HG03097 (cell line): ENCODE measurements around the gene L3MBTL4.
"Not testable (repeated sequence)": the region's sequence is repeated elsewhere in the genome, so short reads cannot be mapped to it uniquely, and the experiment has no call there.

Source experiments
- ATAC-seq: cut with Tn5 transposase; IDR thresholded peaks from one replicate; pipeline ENCODE4 v1.9.1; 2021; ENCODE audit not compliant: unreplicated experiment, low FRiP score

The L3MBTL4 gene

DNA sequence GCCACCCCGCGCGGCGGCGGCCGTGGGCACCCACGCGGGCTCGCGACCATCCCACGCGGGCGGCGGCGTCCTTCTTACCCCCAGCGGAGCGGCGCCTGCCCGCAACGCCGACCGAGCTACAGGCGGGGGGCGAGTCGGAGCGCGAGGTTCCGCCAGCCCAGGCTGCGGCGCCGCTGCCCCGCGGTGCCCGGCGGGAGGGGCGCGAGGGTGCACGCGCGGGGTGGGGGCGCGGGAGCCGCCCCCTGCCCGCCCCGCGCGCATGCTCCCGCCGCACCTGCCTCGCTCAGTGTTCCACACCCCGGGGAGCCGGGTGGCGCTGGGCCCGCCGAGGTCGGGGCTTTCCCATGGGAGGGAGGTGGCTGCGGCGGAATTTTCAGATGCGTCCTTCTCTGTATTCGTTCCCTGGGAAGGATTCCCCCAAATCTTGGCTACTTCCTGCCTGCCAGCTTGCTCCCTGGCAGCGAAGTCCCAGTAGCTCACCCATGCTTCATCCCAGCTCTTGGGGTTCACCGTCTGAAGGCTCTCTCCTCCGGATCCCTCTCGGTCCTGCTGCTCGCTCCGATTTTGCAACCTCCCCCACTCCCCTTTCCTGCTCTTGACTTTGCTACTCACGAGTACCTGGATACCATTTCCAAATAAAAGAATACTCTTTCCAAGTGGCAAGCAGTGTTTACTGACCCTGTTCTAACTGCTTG is at the start of gene L3MBTL4:
L3MBTL4 (minus strand) TSS at position 189 of the 695 bp plus-strand sequence. CDS start 103,286 bp downstream, outside the sequence.
- ATAC-seq: peak; percentile 59

GRCh38 chr18:6452194-6452593 is 37.5 kb upstream of the L3MBTL4 start:
- no peak for ATAC-seq

DNA sequence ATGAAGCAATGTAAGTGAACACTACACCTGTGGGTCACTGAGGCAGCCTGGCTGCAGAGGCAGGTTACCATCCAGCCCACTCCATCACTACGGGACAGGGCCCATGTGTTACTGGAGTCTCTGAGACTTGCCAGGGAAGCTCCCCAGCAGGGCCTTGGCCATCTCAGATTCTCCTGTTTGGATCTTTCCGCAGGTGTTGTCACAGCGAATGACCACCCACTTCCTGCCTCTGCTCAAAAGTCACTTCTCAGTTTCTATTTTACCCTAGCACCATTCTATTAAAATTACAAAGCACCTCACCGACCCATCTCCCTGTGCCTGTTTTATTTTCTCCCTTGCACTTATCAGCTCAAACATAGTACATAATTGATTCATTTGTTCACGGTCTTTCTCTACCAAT is 34.5 kb upstream of the L3MBTL4 start:
- peak; percentile 78 for ATAC-seq

DNA sequence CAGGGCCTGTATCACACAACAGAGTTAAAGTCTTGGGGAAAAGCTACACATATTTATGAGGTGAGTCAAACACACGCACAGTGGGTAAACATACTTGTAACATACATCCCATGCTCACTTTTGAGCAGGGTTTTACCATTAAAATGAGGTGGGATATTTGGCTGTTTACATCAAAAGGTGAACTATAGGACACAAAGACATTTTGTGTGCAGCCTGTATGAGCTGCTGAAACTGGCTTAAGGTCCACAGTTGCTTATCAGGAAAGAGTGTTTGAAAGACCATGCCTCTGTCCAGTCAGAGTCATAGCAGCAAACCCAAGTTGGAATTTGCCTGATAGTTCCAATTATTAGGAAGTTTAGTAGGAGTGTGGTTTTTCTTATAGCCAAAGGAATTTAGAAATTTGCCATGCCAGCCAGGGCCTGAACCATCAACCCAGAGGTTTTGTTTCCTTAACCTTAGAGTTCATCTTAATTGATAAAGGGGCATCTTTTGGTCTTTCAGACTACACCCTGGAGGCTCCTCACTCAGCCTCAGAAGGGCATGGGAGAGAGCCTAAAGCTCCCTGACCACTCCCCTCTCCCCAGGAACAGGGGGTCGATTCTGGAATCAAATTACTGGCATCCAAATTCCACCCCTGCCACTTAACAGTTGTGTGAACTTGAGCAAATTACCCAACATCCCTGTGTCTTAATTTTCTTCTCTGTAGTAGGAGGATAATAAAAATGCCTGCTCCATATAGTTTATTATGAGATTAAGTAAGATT is 29.9 kb upstream of the L3MBTL4 start:
- ATAC-seq: no peak

DNA sequence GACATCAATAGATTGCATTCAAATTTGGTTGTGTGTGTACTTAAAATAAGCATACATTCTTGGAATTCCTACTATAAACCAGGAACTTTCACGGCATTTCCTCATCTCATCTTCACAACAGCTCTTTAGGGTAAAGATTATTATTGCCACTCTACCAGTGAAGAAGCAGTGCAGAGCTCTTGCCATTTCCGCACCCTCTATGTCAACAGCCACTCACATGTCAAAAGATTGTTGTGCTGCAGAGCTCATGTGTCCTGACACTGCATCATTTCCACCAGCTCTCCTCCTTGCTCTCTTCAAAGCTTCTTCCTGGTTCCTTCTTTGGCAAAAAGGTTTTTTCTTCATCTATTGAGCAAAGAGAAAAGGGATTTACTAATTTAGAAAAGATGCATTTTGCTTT is 26.5 kb upstream of the L3MBTL4 start:
- ATAC-seq: no peak

DNA sequence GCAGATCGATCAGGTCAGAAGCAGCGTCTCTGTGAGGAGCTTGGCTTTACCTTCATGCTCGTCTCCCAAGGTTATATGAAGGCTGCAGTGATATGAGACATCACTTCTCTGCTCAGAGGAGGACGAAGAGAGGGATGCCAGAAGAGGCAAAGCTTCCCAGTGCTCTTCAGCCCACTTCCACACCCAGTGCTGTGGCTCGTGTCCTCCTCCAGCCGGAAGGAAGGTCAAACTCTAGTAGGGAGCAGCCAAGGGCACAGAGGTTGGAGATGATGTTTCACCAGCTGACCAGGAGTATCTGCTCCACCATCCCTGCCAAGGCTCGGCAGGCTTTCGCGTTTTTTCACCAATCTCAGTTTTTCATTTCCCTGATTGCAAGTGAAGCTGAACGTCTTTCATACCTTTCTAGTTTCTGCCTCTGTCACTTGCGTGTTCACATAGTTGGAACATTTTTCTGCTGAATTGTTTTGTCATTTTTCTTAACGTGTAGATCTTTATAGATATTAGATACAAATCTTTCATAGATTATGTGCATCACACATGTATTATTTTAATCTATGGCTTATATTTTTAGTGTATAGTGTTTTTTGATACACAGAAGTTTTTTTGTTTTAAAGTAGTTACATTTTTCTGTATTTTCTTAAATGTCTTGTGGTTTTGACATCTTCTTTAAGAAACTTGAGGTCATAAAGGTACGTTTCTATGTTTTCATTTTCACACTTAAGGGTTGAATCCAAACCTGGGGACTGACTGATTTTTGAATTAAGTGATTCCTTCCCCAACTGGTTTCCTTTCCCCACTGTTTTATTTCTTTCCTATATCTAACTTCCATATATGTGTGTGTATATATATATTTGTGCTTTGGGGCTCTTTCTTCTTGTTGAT is 23.5 kb upstream of the L3MBTL4 start:
- ATAC-seq: no peak

DNA sequence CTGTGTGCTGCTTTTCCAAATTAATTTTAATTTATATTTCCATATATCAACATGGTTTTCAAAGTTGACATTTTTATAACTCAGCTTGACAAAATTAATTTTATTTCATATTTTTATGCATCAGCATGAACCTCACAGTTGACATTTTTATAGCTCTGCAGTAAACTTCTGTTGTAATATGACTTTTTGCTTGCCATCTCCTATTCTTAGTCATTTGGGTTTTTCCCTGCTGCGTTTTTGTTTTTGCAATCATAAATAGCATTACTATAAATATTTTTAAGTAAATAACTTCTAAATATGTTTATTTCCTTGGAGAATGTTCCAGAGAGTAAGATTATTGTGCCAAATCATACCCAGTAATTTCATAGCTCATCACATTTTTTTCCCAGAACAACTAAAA is 21.0 kb upstream of the L3MBTL4 start:
- no peak for ATAC-seq

DNA sequence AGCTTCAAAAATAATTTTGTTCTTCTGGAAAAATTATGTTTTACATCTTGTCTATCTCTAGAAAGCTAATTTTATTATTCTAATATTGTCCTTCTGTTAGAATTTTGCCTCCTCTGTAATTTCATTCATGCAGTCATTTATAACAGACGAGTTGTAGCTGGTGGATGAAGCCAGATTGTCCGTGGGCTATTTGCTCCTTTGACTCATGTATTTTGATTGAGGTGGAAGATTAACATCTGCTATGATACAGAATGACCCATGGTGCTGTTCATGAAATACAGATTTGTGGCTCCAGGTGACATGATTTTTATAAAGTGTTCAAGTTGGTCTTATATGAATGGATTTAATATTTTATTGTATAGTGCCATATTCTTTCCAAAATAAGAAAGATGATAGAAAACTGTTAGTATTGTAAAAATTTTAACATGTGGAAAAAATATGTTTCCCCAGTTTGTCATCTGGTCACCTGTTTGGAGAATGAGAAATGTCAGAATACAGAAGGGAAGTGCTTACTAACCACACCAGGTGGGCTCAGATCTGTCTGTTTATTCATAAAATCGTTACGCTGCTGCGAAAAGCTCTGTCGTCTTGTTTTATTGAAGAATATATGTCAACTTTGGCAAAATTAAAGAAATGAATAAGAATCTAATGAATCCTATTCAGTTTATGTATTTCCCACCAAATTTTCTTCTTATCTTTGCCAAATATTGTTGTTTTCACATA is 20.4 kb upstream of the L3MBTL4 start:
- ATAC-seq: no peak

- ATAC-seq: no peak
Measured at GRCh38 chr18:6434481-6434880, 19.8 kb upstream of the L3MBTL4 start.

- no peak for ATAC-seq
Measured at GRCh38 chr18:6431659-6432318, 17.1 kb upstream of the L3MBTL4 start.

- no peak for ATAC-seq
Measured at GRCh38 chr18:6428851-6429395, 14.2 kb upstream of the L3MBTL4 start.

GRCh38 chr18:6427286-6427685 is 12.6 kb upstream of the L3MBTL4 start:
- ATAC-seq: no peak

DNA sequence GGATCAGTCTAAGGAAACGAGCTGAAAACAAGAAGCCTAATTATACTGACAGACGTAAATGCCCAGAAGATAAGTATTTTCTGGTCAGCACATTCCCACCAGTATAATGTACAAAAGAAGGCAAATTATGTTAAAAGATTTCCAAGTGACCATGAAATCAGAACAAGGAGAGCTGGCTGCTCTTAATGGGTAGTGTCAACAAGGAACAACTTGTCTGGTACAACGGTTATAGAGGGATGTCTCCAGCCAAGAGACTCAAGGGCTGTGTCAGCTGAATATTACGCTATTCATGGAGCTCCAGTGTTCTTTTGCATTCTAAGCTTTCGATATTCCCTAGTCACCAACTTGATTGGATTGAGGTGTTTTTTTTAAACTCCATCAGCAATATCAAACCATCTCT is 8.6 kb upstream of the L3MBTL4 start:
- ATAC-seq: no peak

DNA sequence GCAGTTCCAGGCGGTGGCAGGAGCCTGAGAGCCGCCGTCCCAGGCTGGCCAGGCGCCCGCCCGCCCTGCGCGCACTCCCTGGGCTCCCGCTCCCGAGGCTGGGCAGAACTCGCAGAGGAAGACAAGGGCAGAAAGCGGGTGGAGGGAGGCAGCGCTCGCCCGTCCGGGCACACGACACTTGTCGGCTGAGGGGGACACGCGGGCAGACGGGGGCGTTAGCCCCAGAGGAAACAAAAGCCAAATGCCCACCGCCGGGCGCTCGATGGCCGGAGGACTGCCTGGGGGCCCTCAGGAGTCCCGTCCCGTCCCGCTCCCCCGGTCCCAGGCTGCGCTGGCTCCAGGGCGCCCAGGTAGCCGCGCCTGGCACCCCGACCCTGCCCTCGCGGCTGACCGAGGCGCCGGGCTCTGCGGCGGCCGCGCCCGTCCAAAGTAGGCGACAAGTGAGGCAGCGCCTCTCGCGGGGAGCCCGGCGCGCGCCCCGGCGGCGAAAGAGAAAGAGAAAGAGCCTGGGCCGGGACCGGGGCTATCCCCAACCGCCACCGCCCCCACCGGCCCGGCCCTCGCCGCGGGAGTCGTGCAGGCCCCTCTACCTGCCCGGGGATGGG is 491 bp downstream of the L3MBTL4 start:
- ATAC-seq: peak; percentile 82

GRCh38 chr18:6413579-6414117 is 1.1 kb downstream of the L3MBTL4 start:
- no peak for ATAC-seq

GRCh38 chr18:6412933-6413472 is 1.7 kb downstream of the L3MBTL4 start:
- ATAC-seq: no peak

DNA sequence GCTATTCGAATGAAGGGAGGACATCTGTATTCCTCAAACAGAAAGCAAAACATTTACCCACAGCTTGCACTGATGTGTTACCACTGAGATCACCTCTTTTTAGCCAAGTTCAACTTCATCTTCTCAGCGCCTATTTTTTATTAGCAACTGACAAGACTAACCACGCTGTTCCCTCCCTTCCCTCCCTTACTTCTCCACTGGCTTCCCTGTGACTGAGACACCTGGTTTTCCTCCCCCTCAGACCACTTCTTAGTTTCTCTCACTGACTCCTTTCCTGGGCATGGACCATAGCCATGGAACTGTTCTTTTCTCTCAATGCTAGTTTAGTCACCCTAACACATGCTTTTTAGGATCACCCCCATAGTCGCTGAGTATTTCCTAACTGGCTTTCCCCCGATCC is 3.3 kb downstream of the L3MBTL4 start:
- ATAC-seq: no peak

GRCh38 chr18:6409933-6410332 is 4.8 kb downstream of the L3MBTL4 start:
- ATAC-seq: no peak

DNA sequence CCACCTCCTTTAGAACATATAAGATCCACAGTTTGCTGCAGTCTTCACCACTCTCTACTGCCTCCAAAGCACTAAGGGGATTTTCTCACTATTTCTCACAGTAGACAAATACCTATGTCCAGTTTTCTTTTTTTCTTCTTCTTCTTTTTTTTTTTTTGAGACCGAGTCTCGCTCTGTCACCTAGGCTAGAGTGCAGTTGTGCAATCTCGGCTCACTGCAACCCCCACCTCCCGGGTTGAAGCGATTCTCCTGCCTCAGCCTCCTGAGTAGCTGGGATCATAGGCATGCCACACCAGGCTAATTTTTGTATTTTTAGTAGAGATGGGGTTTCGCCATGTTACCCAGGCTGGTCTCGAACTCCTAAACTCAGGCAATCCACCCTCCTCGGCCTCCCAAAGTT is 6.2 kb downstream of the L3MBTL4 start:
- not testable (repeated sequence) for ATAC-seq
